ENCODE results near the gene PDGFRA.
"Not testable (repeated sequence)": the region's sequence is repeated elsewhere in the genome, so short reads cannot be mapped to it uniquely, and the experiment has no call there.

The PDGFRA gene

GRCh38 chr4:54227256-54228055 lies 1.6 kb upstream of the PDGFRA start:
- DNase-seq (ENCODE audit: low read depth), result peak; percentile 81

DNA sequence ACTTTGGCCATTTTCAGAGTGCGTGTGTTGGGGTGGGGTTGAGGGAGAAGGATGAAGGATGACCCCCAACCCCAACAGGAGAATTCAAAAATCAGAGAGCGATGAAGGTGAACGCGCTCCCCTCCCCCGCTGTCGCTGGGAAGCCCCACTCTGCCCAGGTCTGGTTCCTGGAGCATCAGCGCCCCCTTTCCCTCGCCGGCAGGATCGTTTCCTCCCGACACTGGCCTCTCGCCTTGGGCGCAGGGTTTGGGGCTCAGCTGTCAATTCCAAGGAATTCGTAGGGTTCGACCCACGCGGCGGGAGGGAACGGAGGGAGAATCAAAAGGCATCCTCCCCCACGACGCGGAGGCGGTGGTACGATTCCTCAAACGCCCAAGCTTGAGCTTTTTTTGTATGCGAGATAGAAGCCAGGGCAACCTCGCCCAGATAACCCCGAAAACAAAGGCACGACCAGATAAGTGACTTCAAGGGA lies 1.0 kb upstream of the PDGFRA start:
- peak; percentile 82 for DNase-seq (ENCODE audit: low read depth)

DNA sequence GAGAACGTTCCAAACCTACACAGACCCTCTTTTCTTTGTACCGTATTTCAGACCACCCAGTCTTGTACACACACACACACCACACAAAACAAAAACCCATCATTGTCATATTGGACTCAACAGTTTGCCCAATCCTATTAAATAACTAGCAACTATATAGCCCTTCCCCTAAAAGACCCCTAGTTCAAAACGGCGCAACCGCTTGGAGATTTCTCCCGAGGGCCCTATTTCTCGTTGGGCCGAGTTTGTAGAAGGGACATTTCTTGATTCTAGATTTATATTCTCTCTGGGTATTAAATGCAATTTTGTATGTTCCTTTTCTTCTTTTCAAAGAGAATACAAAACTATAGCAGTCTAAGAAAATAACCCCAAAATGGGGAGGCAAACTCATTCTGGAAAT lies 547 bp upstream of the PDGFRA start:
- no peak for DNase-seq (ENCODE audit: low read depth)

DNA sequence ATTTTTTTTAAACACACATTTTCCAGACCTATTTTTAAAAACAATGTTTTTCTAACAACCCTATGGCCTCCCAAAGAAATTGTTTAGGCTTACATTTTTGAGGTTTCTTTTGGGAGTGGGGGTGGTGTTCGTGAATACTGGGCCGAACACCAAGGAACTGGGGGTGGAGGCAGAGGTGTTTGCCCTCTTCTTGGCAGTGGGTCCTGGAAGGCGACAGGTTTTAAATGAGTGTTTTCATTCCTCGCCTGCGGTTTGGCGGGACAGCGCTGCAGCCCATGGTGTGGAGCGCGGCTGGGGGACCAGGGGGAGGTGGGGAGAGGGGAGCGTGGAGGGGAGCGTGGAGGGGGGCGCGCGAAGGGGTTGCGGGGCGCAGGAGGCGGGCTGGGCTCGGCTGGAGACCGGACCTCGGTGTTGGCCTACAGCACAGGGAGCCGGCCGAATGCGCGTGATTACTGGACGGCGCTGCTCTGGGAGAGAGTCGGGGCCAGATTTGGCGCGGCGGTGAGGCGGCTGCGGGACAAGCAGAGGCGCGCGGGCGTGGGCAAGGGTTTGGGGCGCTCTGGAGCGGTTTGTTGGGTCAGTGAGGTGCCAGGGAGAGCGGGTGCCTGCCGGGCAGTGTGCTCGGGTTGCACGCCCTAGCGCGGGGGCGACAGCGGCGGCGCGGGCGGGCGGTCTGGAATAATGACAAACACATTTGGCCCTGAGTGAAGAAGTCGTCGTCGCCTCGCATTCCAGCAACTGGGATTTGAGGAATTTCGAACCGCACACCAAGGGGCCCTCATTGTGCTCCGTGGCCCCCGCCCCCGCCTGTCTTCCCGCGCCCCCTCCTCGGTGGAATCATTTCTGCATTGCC lies 764 bp downstream of the PDGFRA start:
- peak; percentile 60 for DNase-seq (ENCODE audit: low read depth)

GRCh38 chr4:54230484-54231418 lies 1.7 kb downstream of the PDGFRA start:
- DNase-seq (ENCODE audit: low read depth), result peak; percentile 59

DNA sequence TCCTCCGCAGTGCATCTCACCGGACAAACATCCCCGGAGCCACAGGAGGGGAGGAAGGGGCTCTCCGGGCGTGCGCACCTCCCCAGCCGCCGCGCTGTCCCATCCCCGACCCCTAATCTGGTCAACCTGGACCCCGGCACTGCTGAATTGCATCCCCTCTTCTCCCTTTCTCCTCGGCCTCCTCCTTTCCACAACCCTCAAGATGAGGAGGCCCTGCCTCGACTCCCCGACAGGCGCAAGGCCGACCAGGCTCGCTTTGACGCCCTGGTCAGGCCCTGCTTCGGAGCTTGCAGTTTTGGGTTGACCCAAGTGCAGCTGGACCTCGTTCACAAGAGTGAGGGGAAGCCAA lies 2.3 kb downstream of the PDGFRA start:
- DNase-seq (ENCODE audit: low read depth), result no peak

DNA sequence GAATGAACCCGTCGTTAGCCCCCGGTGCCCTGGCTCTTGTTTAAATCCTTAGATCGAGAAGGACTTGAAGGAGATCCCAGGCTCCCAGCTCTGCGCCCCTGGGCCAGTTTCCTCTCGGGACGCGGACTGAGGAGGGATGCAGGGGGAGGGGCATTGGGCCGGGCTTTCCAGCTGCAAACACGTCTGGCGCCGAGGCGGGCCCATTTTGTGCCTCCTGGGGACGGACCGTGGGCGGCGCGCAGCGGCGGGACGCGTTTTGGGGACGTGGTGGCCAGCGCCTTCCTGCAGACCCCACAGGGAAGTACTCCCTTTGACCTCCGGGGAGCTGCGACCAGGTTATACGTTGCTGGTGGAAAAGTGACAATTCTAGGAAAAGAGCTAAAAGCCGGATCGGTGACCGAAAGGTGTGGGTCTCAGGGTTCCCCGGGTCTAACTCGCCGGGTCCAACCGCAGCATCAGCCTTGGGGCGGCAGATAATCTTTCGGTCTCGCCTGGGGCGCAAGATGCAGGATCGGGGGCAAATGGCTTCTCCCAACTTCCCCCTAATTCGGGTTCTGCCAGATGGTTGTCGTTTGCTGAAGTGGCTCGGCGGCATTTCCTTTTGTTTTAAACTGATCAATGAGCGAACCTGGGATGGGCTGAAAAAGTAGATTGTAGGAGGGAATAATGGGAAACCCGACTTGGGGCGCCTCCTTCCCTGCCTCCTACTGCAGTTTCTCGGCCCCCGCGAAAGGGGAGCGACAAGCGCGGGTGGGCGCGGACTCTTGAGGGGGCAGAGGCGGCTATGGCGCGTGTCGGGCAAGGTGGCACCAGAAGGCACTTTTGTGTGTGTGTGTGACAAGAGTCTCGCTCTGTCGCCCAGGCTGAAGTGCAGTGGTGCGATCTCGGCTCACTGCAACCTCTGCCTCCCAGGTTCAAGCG lies 2.9 kb downstream of the PDGFRA start:
- DNase-seq (ENCODE audit: low read depth), result peak; percentile 71

DNA sequence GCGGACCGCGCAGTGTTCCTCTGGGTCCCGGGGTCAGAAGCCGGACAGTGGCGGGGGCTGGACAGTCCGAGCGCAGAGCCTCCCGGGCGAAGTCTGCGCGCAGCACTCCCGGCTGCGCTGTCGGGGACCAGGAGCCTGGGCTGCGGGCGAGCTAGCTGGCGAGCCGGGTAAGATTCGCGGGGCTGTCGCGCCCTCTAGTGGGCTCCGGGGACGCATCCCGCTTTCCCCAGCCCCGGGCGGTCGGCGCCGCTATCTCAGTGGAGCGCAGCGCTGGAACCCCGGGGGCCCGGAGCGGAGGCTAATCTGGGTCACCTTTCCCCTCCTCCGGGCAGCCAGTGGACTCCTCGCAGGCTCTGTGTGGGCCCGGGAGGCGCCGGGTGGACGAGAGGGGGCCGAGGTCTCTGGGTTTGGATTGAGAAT lies 4.2 kb downstream of the PDGFRA start:
- peak; percentile 89 for DNase-seq (ENCODE audit: low read depth)

DNA sequence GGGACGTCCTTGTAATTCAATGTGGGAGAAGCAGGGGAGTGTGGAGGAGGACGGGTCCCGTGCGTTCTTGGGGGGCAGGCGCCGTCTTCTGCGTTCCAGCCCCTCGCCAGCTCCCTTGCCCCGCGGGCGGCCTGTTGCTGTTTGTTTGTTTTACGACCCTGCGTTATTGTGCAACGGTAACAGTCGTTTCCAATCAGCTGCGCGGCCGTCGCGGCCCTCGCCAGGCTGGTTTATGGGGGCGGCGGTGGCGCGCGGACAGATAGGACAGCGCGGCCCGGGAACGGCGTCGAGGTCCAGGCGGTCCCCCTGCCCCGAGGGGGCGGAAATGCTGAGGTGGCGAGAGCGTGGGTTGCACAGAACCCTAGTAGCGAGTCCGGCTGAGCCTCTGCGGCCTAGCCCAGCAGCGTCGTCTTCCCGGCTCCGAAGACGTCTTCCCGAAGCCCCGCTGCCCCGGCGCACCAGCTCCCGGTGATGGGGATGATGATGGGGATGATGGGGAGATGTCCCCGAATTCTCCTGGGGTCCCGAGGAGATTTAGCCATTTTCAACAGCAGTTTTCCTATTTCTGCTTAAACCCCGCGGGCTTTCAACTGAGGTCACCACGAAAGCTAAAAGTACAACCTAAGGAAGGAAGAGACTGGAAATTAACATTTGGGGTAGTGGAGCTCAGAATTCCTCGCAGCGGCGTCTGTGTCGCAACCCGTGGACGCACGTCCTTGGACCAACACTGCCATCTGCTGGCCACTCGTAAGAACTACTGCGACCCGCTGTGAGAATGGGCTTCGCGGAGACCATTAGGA lies 4.8 kb downstream of the PDGFRA start:
- peak; percentile 84 for DNase-seq (ENCODE audit: low read depth)

GRCh38 chr4:54234497-54235205 lies 5.6 kb downstream of the PDGFRA start:
- peak; percentile 46 for DNase-seq (ENCODE audit: low read depth)

DNA sequence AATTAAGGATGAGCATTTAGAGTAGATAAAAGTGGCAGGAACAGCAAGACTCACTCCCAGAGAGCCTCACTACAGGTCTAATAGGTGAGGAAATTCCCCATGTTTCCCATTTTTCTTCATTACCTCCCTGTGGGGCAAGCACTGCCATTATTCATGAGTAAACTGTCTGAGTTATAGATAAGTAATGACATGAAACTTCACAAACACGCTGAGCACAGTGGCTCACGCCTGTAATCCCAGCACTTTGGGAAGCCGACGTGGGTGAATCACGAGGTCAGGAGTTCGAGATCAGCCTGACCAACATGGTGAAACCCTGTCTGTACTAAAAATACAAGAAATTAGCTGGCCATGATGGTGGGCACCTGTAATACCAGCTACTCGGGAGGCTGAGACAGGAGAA lies 7.2 kb downstream of the PDGFRA start:
- not testable (repeated sequence) for DNase-seq (ENCODE audit: low read depth)

DNA sequence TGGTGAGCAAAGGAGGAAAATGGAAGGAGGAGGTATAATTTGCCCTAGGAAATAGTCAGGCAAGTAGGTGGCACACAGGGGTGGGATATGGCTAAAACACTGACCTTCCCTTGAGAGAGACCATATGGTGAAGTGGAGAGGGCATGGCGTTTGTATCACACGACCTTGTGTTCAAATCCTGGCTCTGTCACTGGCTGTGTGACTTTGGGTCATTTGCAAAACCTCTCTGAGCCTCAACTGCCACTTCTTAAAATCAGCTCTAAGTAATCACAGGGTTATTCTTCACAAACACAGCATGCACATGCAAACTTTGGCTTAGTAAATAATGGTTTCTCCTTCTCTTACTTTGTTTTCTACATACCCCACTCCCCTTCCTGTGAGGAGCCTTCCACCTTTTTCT lies 8.7 kb downstream of the PDGFRA start:
- DNase-seq (ENCODE audit: low read depth), result no peak

DNA sequence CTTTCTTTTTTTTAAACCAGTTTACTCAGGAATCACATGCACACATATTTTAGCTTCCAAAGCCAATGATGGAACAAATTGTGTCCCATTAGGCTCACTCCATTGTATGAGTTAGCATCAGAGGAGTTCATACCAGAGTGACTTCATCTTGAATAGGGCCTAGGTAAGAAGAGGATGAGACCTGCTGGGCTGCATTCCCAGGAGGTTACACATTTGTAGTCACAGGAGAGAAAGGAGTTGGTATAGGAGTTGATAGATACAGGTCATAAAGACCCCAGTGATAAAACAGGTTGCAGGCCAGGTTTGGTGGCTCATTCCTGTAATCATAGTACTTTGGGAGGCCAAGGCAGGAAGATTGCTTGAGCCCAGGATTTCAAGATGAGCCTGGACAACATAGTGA lies 9.3 kb downstream of the PDGFRA start:
- DNase-seq (ENCODE audit: low read depth), result no peak

GRCh38 chr4:54241268-54241823 lies 12.3 kb downstream of the PDGFRA start:
- not testable (repeated sequence) for DNase-seq (ENCODE audit: low read depth)

DNA sequence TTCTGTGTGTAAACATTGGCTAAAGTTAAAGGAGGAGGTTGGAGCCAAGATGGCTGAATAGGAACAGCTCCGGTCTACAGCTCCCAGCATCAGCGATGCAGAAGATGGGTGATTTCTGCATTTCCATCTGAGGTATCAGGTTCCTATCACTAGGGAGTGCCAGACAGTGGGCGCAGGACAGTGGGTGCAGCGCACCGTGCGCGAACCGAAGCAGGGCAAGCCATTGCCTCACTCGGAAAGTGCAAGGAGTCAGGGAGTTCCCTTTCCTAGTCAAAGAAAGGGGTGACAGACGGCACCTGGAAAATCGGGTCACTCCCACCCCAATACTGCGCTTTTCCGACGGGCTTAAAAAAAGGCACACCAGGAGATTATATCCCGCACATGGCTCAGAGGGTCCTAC lies 14.4 kb downstream of the PDGFRA start:
- DNase-seq (ENCODE audit: low read depth), result not testable (repeated sequence)

- not testable (repeated sequence) for DNase-seq (ENCODE audit: low read depth)
Measured at GRCh38 chr4:54252312-54252711, 23.2 kb downstream of the PDGFRA start.

DNA sequence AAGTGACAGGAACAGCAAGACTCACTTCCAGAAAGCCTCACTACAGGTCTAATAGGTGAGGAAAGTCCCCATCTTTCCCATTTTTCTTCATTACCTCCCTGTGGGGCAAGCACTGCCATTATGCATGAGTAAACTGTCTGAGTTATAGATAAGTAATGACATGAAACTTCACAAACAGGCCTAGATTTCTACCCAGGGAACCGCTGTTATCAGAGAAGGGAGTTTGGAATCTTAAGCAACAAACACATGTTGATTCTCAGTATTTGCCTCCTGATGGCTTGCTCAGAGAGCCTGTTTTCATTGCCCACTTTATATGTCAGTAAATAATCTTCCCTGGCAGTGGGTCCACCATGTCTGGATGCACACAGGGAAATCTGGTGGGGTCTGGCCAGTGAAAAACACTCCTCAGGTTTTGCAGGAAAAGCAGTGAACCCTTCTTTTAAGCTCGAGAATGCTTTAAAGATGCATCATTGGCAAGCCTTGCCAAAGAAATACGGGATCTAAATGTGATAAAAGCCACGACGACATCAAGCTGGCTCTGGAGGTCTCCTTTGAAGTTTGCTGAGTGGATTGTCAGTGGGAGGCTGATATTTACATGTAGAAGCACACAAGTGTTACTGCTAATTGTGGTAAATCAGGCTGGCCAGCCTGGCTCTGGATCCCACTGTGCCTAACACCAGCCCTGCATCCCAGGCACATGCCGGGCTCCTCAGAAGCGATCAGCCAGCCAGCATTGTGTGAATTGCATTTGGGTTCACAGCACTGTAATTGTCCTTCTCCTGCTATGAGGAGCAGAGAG lies 25.2 kb downstream of the PDGFRA start:
- DNase-seq (ENCODE audit: low read depth), result peak; percentile 49

DNA sequence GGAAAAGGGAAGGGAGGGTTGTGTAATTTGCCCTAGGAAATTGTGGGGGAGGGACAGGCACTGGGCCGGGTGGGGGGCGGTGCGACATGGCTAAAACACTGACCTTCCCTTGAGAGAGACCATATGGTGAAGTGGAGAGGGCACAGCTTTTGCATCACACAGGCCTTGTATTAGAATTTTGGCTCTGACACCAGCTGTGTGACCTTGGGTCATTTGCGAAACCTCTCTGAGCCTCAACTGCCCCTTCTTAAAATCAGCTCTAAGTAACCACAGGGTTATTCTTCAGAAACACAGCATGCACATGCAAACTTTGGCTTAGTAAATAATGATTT lies 25.8 kb downstream of the PDGFRA start:
- DNase-seq (ENCODE audit: low read depth), result no peak

All from EH (cell line).